Neural progenitor cell (in vitro differentiated cells): ENCODE measurements around the gene USP49. TPM values are rescaled to one million over a fixed set of nuclear protein-coding genes. Genes with fewer than 3 reads are reported as not detected.

Experiments
- DNase-seq: peaks from one replicate; pipeline ENCODE4 v3.0.0-alpha.2; 2016; ENCODE audit warnings: low spot score
- H2AFZ ChIP-seq: fragments of 200-600 bp; sonication (generic); replicated peaks from 2 replicates; pipeline ENCODE4 v1.6.1; 2016; ENCODE audit warnings: antibody characterized with exemption
- H3F3A ChIP-seq: fragments of 200-600 bp; sonication (generic); 2 replicates; pipeline ENCODE4 v1.6.1; 2016; ENCODE audit warnings: antibody characterized with exemption, low read depth
- H3K27ac ChIP-seq: fragments of 200-600 bp; sonication (generic); 2 replicates; pipeline ENCODE4 v1.5.1; 2016; ENCODE audit warnings: mild to moderate bottlenecking
- H3K27me3 ChIP-seq: fragments of 200-600 bp; sonication (generic); 2 replicates; pipeline ENCODE4 v1.6.1; 2016; ENCODE audit warnings: mild to moderate bottlenecking, moderate library complexity
- H3K36me3 ChIP-seq: fragments of 200-600 bp; sonication (generic); 2 replicates; pipeline ENCODE4 v1.5.1; 2016
- H3K4me1 ChIP-seq: fragments of 200-600 bp; sonication (generic); 2 replicates; pipeline ENCODE4 v1.6.1; 2016; ENCODE audit warnings: mixed run types
- H3K4me2 ChIP-seq: fragments of 200-600 bp; sonication (generic); 2 replicates; pipeline ENCODE4 v1.6.1; 2016
- H3K4me3 ChIP-seq: fragments of 200-600 bp; sonication (generic); 2 replicates; pipeline ENCODE4 v1.5.1; 2016
- H3K79me2 ChIP-seq: fragments of 200-600 bp; sonication (generic); 2 replicates; pipeline ENCODE4 v1.6.1; 2016; ENCODE audit warnings: low read depth
- H3K9ac ChIP-seq: fragments of 200-600 bp; sonication (generic); 2 replicates; pipeline ENCODE4 v1.6.1; 2016
- H3K9me3 ChIP-seq: fragments of 200-600 bp; sonication (generic); 2 replicates; pipeline ENCODE4 v1.5.1; 2016; ENCODE audit warnings: low read depth
- H4K20me1 ChIP-seq: fragments of 200-600 bp; sonication (generic); 2 replicates; pipeline ENCODE4 v1.6.1; 2016; ENCODE audit warnings: low read depth
- H3K27ac Mint-ChIP-seq: 3 replicates; pipeline ENCODE4 v1.8.0; 2021; ENCODE audit warnings: mixed read lengths
- H3K27me3 Mint-ChIP-seq: 2 replicates; pipeline ENCODE4 v1.8.0; 2022; ENCODE audit warnings: low read depth, mild to moderate bottlenecking, inconsistent platforms, moderate library complexity, mixed read lengths; ENCODE audit not compliant: insufficient read depth
- H3K36me3 Mint-ChIP-seq: 3 replicates; pipeline ENCODE4 v1.8.0; 2021; ENCODE audit warnings: mixed read lengths
- H3K4me1 Mint-ChIP-seq: 3 replicates; pipeline ENCODE4 v1.8.0; 2021; ENCODE audit warnings: mixed read lengths
- H3K4me3 Mint-ChIP-seq: 3 replicates; pipeline ENCODE4 v1.8.0; 2021; ENCODE audit warnings: mild to moderate bottlenecking, moderate library complexity, mixed read lengths
- H3K9me3 Mint-ChIP-seq: 3 replicates; pipeline ENCODE4 v1.8.0; 2020; ENCODE audit warnings: mixed read lengths
- CTCF ChIP-seq: fragments of 200-600 bp; sonication (generic); IDR thresholded peaks from 2 replicates; pipeline ENCODE4 v1.5.1; 2017; ENCODE audit warnings: antibody characterized with exemption, mild to moderate bottlenecking
- EZH2 ChIP-seq: fragments of 200-600 bp; sonication (generic); IDR thresholded peaks from 2 replicates; pipeline ENCODE4 v1.6.1; 2017; ENCODE audit warnings: antibody characterized with exemption, mild to moderate bottlenecking, moderate library complexity
- EZH2phosphoT487 ChIP-seq: fragments of 200-600 bp; sonication (generic); IDR thresholded peaks from 2 replicates; pipeline ENCODE4 v1.6.1; 2017; ENCODE audit warnings: antibody characterized with exemption
- total RNA-seq: library from RNA; depleted of rRNA; stranded (reverse); fragments of >200 nt; gene quantifications from 2 replicates; pipeline ENCODE4 v1.2.3, GENCODE V29; 2015; ENCODE audit warnings: low replicate concordance

The USP49 gene
- total RNA-seq, 1 donor from 2014 or later: 25.0 TPM

GRCh38 chr6:41832263-41832662, 62.9 kb downstream of the USP49 start:
- peaks cover 6% of the 10 kb centered on the region for H3K36me3 Mint-ChIP-seq
- TF ChIP-seq EZH2phosphoT487 (no peak), EZH2 (no peak), CTCF (no peak)
- H2AFZ ChIP-seq: no peak overlapping the region
- H3K4me3 Mint-ChIP-seq: no peak overlapping the region
- no peaks in the 10 kb centered on the region for H3K9me3 ChIP-seq
- no peak for DNase-seq
- H3K9me3 Mint-ChIP-seq: peaks cover under 1% of the 10 kb centered on the region
- no peaks in the 10 kb centered on the region for H3K4me1 ChIP-seq
- H3K27ac Mint-ChIP-seq: no peak overlapping the region
- no peaks in the 10 kb centered on the region for H3K27me3 Mint-ChIP-seq
- no peak overlapping the region for H3K9ac ChIP-seq
- no peaks in the 10 kb centered on the region for H3K27me3 ChIP-seq
- no peak overlapping the region for H3K27ac ChIP-seq
- H3K4me3 ChIP-seq: no peak overlapping the region
- peaks cover 12% of the 10 kb centered on the region for H4K20me1 ChIP-seq
- no peaks in the 10 kb centered on the region for H3F3A ChIP-seq
- no peak overlapping the region for H3K4me2 ChIP-seq
- H3K36me3 ChIP-seq: no peaks in the 10 kb centered on the region
- peaks cover 38% of the 10 kb centered on the region for H3K79me2 ChIP-seq
- no peaks in the 10 kb centered on the region for H3K4me1 Mint-ChIP-seq

- Mint-ChIP-seq H3K4me1 (no peaks in the 10 kb centered on the region), H3K4me3 (no peak overlapping the region)
Measured at GRCh38 chr6:41826343-41827022, 68.7 kb downstream of the USP49 start.

GRCh38 chr6:41824571-41825569, 70.3 kb downstream of the USP49 start:
- Histone ChIP-seq H3K9me3 (no peaks in the 10 kb centered on the region), H3K4me3 (no peak overlapping the region), H3F3A (no peaks in the 10 kb centered on the region), H3K4me2 (no peak overlapping the region), H3K79me2 (no peaks in the 10 kb centered on the region), H2AFZ (no peak overlapping the region), H4K20me1 (peaks cover 8% of the 10 kb centered on the region), H3K4me1 (no peaks in the 10 kb centered on the region), H3K27me3 (no peaks in the 10 kb centered on the region), H3K36me3 (no peaks in the 10 kb centered on the region), H3K9ac (no peak overlapping the region), H3K27ac (no peak overlapping the region)
- DNase-seq: no peak
- H3K27me3 Mint-ChIP-seq: no peaks in the 10 kb centered on the region
- H3K4me3 Mint-ChIP-seq: no peak overlapping the region
- no peak overlapping the region for H3K27ac Mint-ChIP-seq
- H3K9me3 Mint-ChIP-seq: no peaks in the 10 kb centered on the region
- TF ChIP-seq CTCF: no peak
- no peak for TF ChIP-seq EZH2
- no peak for TF ChIP-seq EZH2phosphoT487
- no peaks in the 10 kb centered on the region for H3K36me3 Mint-ChIP-seq
- H3K4me1 Mint-ChIP-seq: no peaks in the 10 kb centered on the region

More at GRCh38 chr6:41826343-41827022, 68.7 kb downstream of the USP49 start:
- H3K9ac ChIP-seq: no peak overlapping the region
- H3K27ac ChIP-seq: no peak overlapping the region
- H3K36me3 ChIP-seq: no peaks in the 10 kb centered on the region
- no peaks in the 10 kb centered on the region for H3K9me3 ChIP-seq
- no peak overlapping the region for H2AFZ ChIP-seq
- Mint-ChIP-seq H3K9me3 (no peaks in the 10 kb centered on the region), H3K27ac (no peak overlapping the region), H3K27me3 (no peaks in the 10 kb centered on the region), H3K36me3 (no peaks in the 10 kb centered on the region)
- H3K4me1 ChIP-seq: no peaks in the 10 kb centered on the region
- no peaks in the 10 kb centered on the region for H3F3A ChIP-seq
- peaks cover 6% of the 10 kb centered on the region for H4K20me1 ChIP-seq
- no peak overlapping the region for H3K4me2 ChIP-seq
- no peak overlapping the region for H3K4me3 ChIP-seq
- TF ChIP-seq EZH2 (no peak), EZH2phosphoT487 (no peak), CTCF (no peak)
- no peak for DNase-seq
- H3K79me2 ChIP-seq: no peaks in the 10 kb centered on the region
- no peaks in the 10 kb centered on the region for H3K27me3 ChIP-seq
